K562 (cell line): Measurements from ENCODE around the gene HPSE2. TPM values are rescaled to one million over a fixed set of nuclear protein-coding genes. Genes with fewer than 3 reads are reported as not detected.

Experiments used
- ATAC-seq: fragments of 200-7000 bp; cut with Tn5 transposase; 3 replicates; pipeline ENCODE4 v1.9.1; 2020; ENCODE audit warnings: moderate library complexity
- BruUV-seq: library from RNA; stranded (reverse); fragments of 400-500 nt; replicated peaks from 2 replicates; lab custom pipeline; 2021; lab: Mats Ljungman, UMichigan
- CTCF ChIA-PET: fragments of 300-600 bp; formaldehyde crosslinking; extraction: SDS; loops from one replicate; lab custom pipeline; 2021; ENCODE audit warnings: low intra/inter-chr PET ratio; lab: Yijun Ruan, JAX
- POLR2A ChIA-PET: fragments of 300-600, 350-650 bp; sonication (Branson Sonifier 250); formaldehyde crosslinking; extraction: SDS; loops from one replicate; lab custom pipeline; 2021; ENCODE audit warnings: antibody characterized with exemption, inconsistent platforms; lab: Yijun Ruan, JAX
- DNase-seq, 4 experiments: peaks; one replicate each; pipeline versions ENCODE4 v3.0.0 to v3.0.0-alpha.2; 2011 to 2018; ENCODE audit warnings: low spot score in 3 of 4, mixed read lengths in 3 of 4; ENCODE audit errors: extremely low read depth in 1 of 4
- FAIRE-seq: peaks from 2 replicates; lab custom pipeline; 2011; peaks lifted over from hg19 to GRCh38; lab: Jason Lieb, UNC
- H2AFZ ChIP-seq: 2 replicates; pipeline ENCODE4 v1.6.0; 2011; ENCODE audit warnings: low read depth, low read length, control low read depth, inconsistent platforms
- H3K27ac ChIP-seq: fragments of 200-600 bp; 3 replicates; pipeline ENCODE4 v1.8.0; 2011; ENCODE audit warnings: low read depth, mild to moderate bottlenecking, control low read depth, inconsistent platforms, low read length, moderate library complexity, mixed read lengths; ENCODE audit errors: extremely low read depth
- H3K27me3 ChIP-seq, 2 experiments: fragments of 300-600 bp in 1 of 2; 2 replicates in 1 of 2; 3 replicates in 1 of 2; pipeline versions ENCODE4 v1.6.0 to v1.8.0; 2011; ENCODE audit warnings: inconsistent platforms in 2 of 2, low read length in 2 of 2, mild to moderate bottlenecking in 1 of 2, mixed read lengths in 1 of 2, moderate library complexity in 1 of 2; ENCODE audit not compliant: control insufficient read depth in 2 of 2, insufficient read depth in 2 of 2
- H3K36me3 ChIP-seq: fragments of 300-600 bp; 3 replicates; pipeline ENCODE4 v1.8.0; 2011; ENCODE audit warnings: mild to moderate bottlenecking, low read length, inconsistent platforms; ENCODE audit not compliant: control insufficient read depth, insufficient read depth
- H3K4me1 ChIP-seq, 2 experiments: fragments of 200-600 bp in 1 of 2; replicated peaks in 1 of 2; 2 replicates in 1 of 2; 3 replicates in 1 of 2; pipeline versions ENCODE4 v1.5.1 to v1.8.0; 2011; ENCODE audit warnings: inconsistent platforms in 2 of 2, low read length in 2 of 2, mild to moderate bottlenecking in 1 of 2, mixed read lengths in 1 of 2, moderate library complexity in 1 of 2; ENCODE audit not compliant: control insufficient read depth in 2 of 2, insufficient read depth in 2 of 2
- H3K4me2 ChIP-seq: 2 replicates; pipeline ENCODE4 v1.6.1; 2011; ENCODE audit warnings: low read length, control low read depth, inconsistent platforms, mixed read lengths; ENCODE audit not compliant: insufficient read depth
- H3K4me3 ChIP-seq: fragments of 200-600 bp; sonication (generic), shearing (Covaris generic); 2 replicates; pipeline ENCODE4 v1.5.1; 2016; ENCODE audit warnings: control low read depth, inconsistent platforms
- H3K79me2 ChIP-seq: fragments of 200-600 bp; 3 replicates; pipeline ENCODE4 v1.8.0; 2011; ENCODE audit warnings: low read length, inconsistent platforms; ENCODE audit not compliant: control insufficient read depth, insufficient read depth
- H3K9ac ChIP-seq, 2 experiments: 2 replicates each; pipeline versions ENCODE4 v1.6.0 to v1.6.1; 2011; ENCODE audit warnings: low read depth in 2 of 2, low read length in 2 of 2, control low read depth in 1 of 2, inconsistent platforms in 1 of 2, mild to moderate bottlenecking in 1 of 2, mixed read lengths in 1 of 2; ENCODE audit not compliant: insufficient read depth in 1 of 2
- H3K9me1 ChIP-seq: one replicate; pipeline ENCODE4 v1.6.0; 2011; ENCODE audit warnings: inconsistent platforms, mild to moderate bottlenecking, low read length, moderate library complexity; ENCODE audit not compliant: control insufficient read depth, insufficient read depth
- H3K9me3 ChIP-seq: replicated peaks from 2 replicates; pipeline ENCODE4 v1.5.1; 2011; ENCODE audit warnings: low read depth, low read length, inconsistent platforms; ENCODE audit not compliant: control insufficient read depth, insufficient read depth
- H4K20me1 ChIP-seq: replicated peaks from 2 replicates; pipeline ENCODE4 v1.6.1; 2011; ENCODE audit warnings: low read length, inconsistent platforms, mixed read lengths; ENCODE audit not compliant: control insufficient read depth, insufficient read depth
- CBX1 ChIP-seq: sonication (generic); IDR thresholded peaks from 2 replicates; pipeline ENCODE4 v1.6.1; 2016; ENCODE audit warnings: antibody characterized with exemption, low read depth, mild to moderate bottlenecking
- GTF2E2 ChIP-seq: fragments of 200-800 bp; sonication (Bioruptor generic); IDR thresholded peaks from 2 replicates; pipeline ENCODE4 v1.6.1; 2016; ENCODE audit warnings: missing genetic modification characterization, missing compliant biosample characterization
- HSF4 ChIP-seq: fragments of 250-450 bp; sonication (Bioruptor Pico); IDR thresholded peaks from 2 replicates; pipeline ENCODE4 v2.1.2; 2022; ENCODE audit warnings: mild to moderate bottlenecking, moderate library complexity, borderline replicate concordance
- PHF8 ChIP-seq: fragments of 200-600 bp; sonication (generic); IDR thresholded peaks from 2 replicates; pipeline ENCODE4 v1.6.1; 2012; ENCODE audit warnings: mixed run types, mild to moderate bottlenecking, inconsistent platforms, low read length, moderate library complexity, borderline replicate concordance
- PRDM10 ChIP-seq: fragments of 450-650 bp; IDR thresholded peaks from 2 replicates; pipeline ENCODE4 v1.6.1; 2018; ENCODE audit not compliant: partially characterized antibody
- SIN3A ChIP-seq, 2 experiments: fragments of 150-350 bp in 1 of 2; IDR thresholded peaks; 2 replicates each; pipeline ENCODE4 v1.6.1; 2011 to 2016; ENCODE audit warnings: borderline replicate concordance in 2 of 2, low read depth in 2 of 2, low read length in 2 of 2, mild to moderate bottlenecking in 2 of 2, moderate library complexity in 2 of 2; ENCODE audit not compliant: control insufficient read depth in 1 of 2
- SMAD4 ChIP-seq: fragments of 250-450 bp; sonication (Bioruptor Pico); conservative IDR thresholded peaks from 2 replicates; pipeline ENCODE4 v1.8.0; 2021; ENCODE audit warnings: inconsistent platforms, mild to moderate bottlenecking, moderate library complexity
- SRSF7 ChIP-seq: fragments of 200-400 bp; formaldehyde crosslinking; optimal IDR thresholded peaks from 2 replicates; pipeline ENCODE3; 2017; ENCODE audit warnings: mild to moderate bottlenecking, low read depth, low read length
- STAT5B ChIP-seq: fragments of 250-450 bp; sonication (Bioruptor Pico); IDR thresholded peaks from 2 replicates; pipeline ENCODE4 v1.8.0; 2021; ENCODE audit warnings: mild to moderate bottlenecking, inconsistent platforms
- ZBED1 ChIP-seq: IDR thresholded peaks from 2 replicates; pipeline ENCODE4 v1.6.1; 2014
- ZNF778 ChIP-seq: fragments of 450-650 bp; formaldehyde crosslinking; IDR thresholded peaks from 2 replicates; pipeline ENCODE4 v1.4.0; 2020; ENCODE audit warnings: mild to moderate bottlenecking, moderate library complexity
- WGBS: fragments of 100-300 bp; shearing (Covaris generic); methylation state at CpG from one replicate; pipeline ENCODE4 v1.1.6; 2016; ENCODE audit warnings: low coverage, mixed read lengths; ENCODE audit not compliant: insufficient coverage; ENCODE audit errors: missing lambda C conversion rate; 5-methylcytosine and 5-hydroxymethylcytosine counted together
- in situ Hi-C: fragments of 300-500 bp; cut with MboI; formaldehyde crosslinking; loops from 4 replicates; pipeline ENCODE4 v1.15.0; 2018; ENCODE audit warnings: inconsistent platforms, mixed read lengths
- intact Hi-C: fragments of 100-400 bp; cut with micrococcal nuclease; formaldehyde crosslinking; loops from 2 replicates; pipeline ENCODE4 v1.14.2; 2022
- polyA plus RNA-seq, 8 experiments: library from polyadenylated mRNA; depleted of rRNA in 4 of 8; stranded (reverse) in 5 of 8; unstranded in 3 of 8; fragments of >200 nt; fragmentation: Nextera tagmentation in 2 of 8; fragmentation: Illumina TruSeq in 1 of 8; extraction: Ambion mirVana in 2 of 8; extraction: Trizol in 1 of 8; gene quantifications; 2 replicates each; pipeline versions ENCODE4 v1.2.1 to v1.2.3, GENCODE V29; 2011 to 2014; ENCODE audit warnings: inconsistent platforms in 1 of 8, missing spikeins in 1 of 8
- total RNA-seq, 7 experiments: library from RNA; depleted of rRNA in 6 of 7; stranded (reverse); fragments of >200 nt in 6 of 7; fragmentation: Illumina TruSeq in 2 of 7; extraction: Trizol in 2 of 7; gene quantifications; 2 replicates each; pipeline versions ENCODE4 v1.2.1 to v1.2.3, GENCODE V29; 2011 to 2021; ENCODE audit warnings: low replicate concordance in 1 of 7
- TF ChIP-seq, protein P1 (sequence below): fragments of 250-450 bp; sonication (Bioruptor Pico); IDR thresholded peaks from 2 replicates; pipeline ENCODE4 v1.5.0; 2020; ENCODE audit warnings: mild to moderate bottlenecking
- TF ChIP-seq, protein P2 (sequence below): fragments of 250-450 bp; sonication (Bioruptor Pico); IDR thresholded peaks from 2 replicates; pipeline ENCODE4 v1.5.0; 2021; ENCODE audit warnings: mild to moderate bottlenecking, moderate library complexity

Gene HPSE2
- total and polyA plus RNA-seq, 9 of the 15 experiments (the other 6 are each of a cell fraction or from before 2014, with no cell fraction given) = 0.03 to 0.10 (median 0.04) TPM; not detected in 2

- ChIA-PET POLR2A (interaction anchor here (0.6 kb wide), 2 partner anchors 12 to 190 kb away, joined by 3 to 4 read pairs; no protein-coding TSS in a partner anchor), CTCF (no interaction called here)
- Histone ChIP-seq H3K9me1 (no peaks in the 10 kb centered on the region), H3K4me3 (no peak overlapping the region), H2AFZ (no peak overlapping the region), H3K4me2 (no peak overlapping the region), H3K4me1 (no peaks in the 10 kb centered on the region), H3K27me3 (no peaks in the 10 kb centered on the region), H3K79me2 (no peaks in the 10 kb centered on the region), H3K9me3 (no peaks in the 10 kb centered on the region), H3K36me3 (no peaks in the 10 kb centered on the region), H4K20me1 (no peaks in the 10 kb centered on the region), H3K27ac (no peak overlapping the region), H3K9ac (no peak overlapping the region)
- 0% methylated on average over 5 of the region's 5 CpGs for WGBS
- TF ChIP-seq PRDM10 = no peak
- no peak for TF ChIP-seq CBX1
- TF ChIP-seq SMAD4 (CRISPR knock-in tag) = no peak
- TF ChIP-seq SIN3A (IDR thresholded peaks at IDR 0.05; ENCODE audit: borderline replicate concordance in 2 of 2, control insufficient read depth in 1 of 2, low read depth in 2 of 2, low read length in 2 of 2) = no peak
- no peak for TF ChIP-seq ZBED1
- TF ChIP-seq GTF2E2 (tag) = no peak
- TF ChIP-seq, protein P1, sequence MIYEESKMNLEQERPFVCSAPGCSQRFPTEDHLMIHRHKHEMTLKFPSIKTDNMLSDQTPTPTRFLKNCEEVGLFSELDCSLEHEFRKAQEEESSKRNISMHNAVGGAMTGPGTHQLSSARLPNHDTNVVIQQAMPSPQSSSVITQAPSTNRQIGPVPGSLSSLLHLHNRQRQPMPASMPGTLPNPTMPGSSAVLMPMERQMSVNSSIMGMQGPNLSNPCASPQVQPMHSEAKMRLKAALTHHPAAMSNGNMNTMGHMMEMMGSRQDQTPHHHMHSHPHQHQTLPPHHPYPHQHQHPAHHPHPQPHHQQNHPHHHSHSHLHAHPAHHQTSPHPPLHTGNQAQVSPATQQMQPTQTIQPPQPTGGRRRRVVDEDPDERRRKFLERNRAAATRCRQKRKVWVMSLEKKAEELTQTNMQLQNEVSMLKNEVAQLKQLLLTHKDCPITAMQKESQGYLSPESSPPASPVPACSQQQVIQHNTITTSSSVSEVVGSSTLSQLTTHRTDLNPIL (CRISPR knock-in tag) = no peak
- no peak for TF ChIP-seq ZNF778
- no peak for TF ChIP-seq PHF8
- TF ChIP-seq SRSF7 = no peak
- no peak for TF ChIP-seq HSF4 (CRISPR knock-in tag)
- TF ChIP-seq, protein P2, sequence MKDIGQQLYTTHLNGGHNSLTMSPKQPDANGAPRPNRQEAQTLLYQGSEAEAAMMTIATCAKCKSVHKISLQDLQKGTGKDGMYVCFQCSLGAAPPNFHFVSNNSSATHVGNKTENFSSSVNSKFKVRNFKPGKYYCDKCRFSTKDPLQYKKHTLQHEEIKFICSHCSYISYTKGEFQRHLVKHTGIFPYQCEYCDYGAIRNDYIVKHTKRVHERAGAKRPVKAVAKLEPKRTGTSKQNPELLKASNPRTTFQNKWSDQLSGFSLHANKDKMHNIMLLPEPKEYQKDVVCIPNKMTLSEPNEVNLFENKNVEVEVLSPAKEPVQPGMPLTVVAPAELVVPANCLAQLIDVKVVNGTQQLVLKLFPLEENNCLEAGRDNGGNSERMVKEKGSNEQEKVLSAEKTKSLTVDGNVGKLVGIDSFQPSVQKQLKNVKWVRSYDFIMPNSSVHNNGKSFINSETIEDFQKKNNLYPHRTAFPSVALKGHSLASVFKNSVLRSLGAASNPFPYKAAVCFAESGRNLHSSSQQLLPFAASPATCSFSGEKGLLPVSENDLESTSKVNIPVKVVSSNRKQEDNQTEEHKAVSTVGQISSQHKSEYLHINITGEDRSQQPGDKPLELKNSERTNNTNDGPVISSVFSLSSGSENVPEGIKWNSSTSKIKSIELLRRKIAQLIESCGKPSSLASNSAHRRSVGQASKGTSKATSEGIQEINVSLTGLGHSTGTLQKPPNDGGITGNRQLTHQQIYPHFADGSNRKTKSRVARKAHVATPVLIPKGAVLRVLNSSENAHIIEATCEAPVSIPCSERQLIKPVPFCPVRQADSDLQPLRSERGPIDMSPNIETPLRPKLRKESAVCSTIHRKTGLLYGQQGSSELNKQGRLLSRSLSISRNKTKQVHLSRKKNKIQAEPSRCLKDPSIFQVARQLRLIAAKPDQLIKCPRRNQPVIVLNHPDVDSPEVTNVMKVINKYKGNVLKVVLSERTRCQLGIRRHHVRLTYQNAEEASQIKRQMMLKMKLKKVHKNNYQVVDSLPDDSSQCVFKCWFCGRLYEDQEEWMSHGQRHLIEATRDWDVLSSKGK (CRISPR knock-in tag) = no peak
- TF ChIP-seq STAT5B (CRISPR knock-in tag) = no peak
- DNase-seq = no peak
- ATAC-seq = no peak
- no peak for FAIRE-seq
- in situ Hi-C loops (no loop called here), intact Hi-C loops (no loop called here)
- no TSS peak for BruUV-seq
These were observed 596.7 kb downstream of the HPSE2 start for GRCh38 chr10:98638920-98639319.
